SIG-M5 (cell line): ENCODE results near the gene ZDHHC14.

ENCODE experiments used
- DNase-seq: peaks from one replicate; lab custom pipeline; 2025; lab: John Stamatoyannopoulos, UW

Gene ZDHHC14

GRCh38 chr6:157627195-157627966, 246.4 kb downstream of the ZDHHC14 start:
- DNase-seq = no peak

DNA sequence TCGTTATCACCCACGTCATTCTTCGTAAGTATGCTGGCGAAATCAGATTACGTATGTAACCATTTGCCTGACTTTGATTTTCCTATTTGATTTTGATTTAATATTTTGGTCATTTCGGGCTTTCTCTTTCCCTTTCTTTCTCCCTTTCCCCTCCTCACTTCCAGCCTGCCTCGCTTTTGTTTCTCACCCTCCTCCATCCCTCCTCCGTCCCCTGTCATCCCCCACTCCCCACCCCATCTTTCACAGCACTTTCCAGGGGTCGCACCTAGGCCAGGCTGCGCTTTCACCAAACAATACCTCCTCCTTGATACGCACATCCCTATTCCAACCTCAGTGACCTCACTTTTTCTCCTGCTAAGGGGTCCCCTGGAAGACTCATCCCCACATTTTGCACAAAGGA, 247.5 kb downstream of the ZDHHC14 start:
- no peak for DNase-seq

DNA sequence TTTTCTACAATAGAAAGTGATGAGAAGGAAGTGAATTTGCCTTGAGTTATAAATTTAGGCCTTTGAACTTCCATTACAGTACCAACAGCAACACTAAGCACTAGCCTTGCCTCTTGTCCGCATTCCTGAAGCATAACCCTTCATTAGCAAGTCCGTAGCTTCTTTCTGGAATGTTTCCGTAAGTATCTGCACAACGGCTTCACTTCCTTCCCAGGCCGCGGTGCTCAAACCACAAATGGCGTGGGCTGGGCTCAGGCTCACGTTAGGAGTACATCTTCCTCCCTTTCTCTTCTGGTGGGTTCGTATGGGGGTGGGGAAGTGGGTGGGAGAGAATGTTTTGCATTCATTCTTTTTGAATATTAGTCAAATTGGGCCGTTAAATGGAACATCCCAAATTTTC, 248.2 kb downstream of the ZDHHC14 start:
- no peak for DNase-seq

- no peak for DNase-seq
These were observed 249.6 kb downstream of the ZDHHC14 start for GRCh38 chr6:157630463-157631080.

DNA sequence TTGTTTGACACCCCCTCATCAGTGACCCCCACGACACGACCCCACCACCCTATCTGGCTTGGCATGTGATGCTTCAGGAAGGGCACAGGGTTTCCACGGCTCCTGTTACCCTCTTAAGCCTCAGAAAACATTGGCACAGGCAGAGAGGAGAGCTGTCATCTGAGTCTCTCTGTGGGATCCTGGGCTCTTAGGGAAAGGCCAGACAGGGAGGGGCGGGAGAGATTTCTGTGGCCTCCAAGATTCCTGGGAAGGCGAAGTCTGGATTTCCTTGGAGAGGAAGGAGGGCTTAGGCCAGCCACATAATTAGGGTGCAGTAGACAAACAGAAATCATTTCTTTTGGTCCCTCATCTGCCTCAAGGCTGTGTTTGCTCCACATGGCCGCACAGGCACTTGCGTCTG, 250.4 kb downstream of the ZDHHC14 start:
- DNase-seq = no peak

- no peak for DNase-seq
These were observed 251.0 kb downstream of the ZDHHC14 start for GRCh38 chr6:157631838-157632614.

DNA sequence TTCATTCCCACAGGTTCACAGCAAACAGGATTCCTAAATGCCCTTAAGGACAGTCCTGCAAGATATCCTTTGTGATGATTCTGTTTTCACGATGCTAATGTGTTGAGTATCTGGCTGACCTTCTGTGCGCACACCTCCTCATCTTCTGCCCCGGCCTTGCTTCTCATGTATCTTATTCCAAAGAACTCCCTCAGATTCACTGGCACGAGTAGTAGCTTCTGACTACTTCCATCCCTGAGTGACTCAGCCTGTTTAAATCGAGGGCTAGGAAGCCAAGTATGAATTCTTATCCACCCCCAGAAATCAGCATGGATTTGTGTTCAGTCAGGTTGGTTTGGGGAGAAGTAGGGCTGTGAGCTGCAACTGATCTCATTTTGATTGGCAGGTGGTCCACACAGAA, 251.8 kb downstream of the ZDHHC14 start:
- DNase-seq = no peak

- DNase-seq = no peak
These were observed 253.6 kb downstream of the ZDHHC14 start for GRCh38 chr6:157634546-157634945.

DNA sequence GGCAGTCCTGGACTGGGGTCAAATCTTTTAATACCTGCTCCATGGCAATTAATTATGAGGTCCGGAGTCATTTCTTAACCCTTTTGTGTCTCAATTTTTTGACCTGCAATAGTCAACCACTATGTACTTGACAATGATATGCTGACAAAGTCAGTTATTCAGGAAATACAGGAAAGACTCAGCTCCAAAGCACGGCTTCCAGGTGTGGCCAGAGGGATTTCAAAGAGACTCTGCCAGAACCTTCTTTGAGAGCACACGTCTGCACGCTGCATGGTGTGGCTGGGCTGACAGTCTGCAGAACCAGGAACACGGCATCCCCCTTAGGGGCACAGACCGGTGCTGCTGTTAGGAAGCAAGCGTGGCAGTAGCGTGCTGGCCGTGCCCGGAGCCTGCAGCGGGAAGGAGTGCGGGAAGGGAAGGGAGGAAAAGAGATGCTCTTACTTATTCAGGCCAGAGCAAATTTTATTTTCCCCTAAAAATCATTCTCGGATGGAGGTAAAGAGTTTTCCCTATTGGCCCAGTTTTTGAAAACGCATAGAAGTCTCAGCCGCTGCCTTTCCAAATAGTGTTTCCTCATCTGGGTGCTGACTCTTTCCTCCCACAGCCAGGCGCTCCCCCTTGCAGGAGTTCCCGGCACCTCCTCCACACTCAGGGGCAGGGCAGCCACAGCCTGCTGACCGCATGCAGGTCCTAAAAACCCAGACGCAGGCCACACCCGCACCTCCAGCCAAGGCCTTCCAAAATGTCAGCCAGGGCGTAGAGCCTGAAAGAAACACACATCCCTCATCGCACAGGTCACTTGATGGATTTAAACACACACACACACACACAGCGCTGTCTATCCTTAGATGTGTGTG, 254.6 kb downstream of the ZDHHC14 start:
- DNase-seq = no peak

- no peak for DNase-seq
These were observed 256.5 kb downstream of the ZDHHC14 start for GRCh38 chr6:157637516-157637915.

GRCh38 chr6:157637941-157638662, 257.1 kb downstream of the ZDHHC14 start:
- DNase-seq = no peak

- DNase-seq = no peak
These were observed 257.8 kb downstream of the ZDHHC14 start for GRCh38 chr6:157638779-157639178.

DNA sequence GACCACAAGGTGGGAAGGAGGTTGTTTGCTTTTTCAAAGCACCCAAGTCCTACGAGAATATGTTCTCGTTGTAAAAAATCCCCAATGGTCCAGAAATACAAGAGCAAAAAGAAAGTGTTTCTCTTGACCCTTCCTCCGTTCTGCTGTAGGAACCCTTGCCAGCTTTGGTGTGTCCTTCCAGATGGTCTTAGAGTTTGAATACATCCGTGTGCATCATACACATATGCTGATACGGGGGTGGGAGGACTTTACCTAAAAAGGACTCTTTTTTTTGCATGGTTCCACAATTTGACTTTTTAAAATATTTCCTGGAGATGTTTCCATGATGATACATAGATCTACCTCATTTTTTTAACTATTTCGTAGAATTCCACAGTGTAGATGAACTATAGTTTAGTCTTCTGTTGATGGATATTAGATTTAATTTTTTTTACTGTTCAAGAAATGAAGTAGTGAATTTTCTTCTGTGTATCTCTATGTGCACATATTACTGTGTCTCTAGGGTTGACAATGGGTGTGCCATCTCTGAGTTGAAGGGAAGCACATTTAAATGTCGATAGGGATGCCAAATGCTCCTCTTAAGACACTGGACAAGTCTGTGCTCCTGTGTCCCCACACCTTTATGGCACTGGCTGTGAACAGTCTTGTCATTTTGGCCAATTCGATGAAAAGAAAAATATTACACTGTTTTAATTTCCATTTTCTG, 259.9 kb downstream of the ZDHHC14 start:
- DNase-seq = no peak

DNA sequence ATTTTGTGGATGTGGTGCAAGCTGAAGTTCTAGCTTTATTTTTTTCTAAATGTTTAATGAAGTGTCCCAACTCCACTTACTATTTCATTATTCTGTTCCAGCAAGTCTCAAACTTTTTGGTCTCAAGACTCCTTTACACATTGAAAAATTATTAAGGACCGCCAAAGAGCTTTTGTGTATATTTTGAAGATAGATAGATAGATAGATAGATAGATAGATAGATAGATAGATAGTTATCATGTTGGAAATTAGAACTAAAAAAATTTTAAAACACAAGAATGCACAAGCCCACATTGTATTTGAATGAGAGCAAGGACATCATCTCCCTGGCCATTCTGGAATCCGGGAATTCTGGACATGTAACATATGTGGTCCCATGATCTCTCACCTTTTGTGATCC, 260.8 kb downstream of the ZDHHC14 start:
- no peak for DNase-seq

- no peak for DNase-seq
These were observed 261.7 kb downstream of the ZDHHC14 start for GRCh38 chr6:157642736-157643135.

- no peak for DNase-seq
These were observed 263.2 kb downstream of the ZDHHC14 start for GRCh38 chr6:157644043-157644810.

- DNase-seq = no peak
These were observed 264.3 kb downstream of the ZDHHC14 start for GRCh38 chr6:157645201-157645795.

GRCh38 chr6:157646012-157646411, 265.0 kb downstream of the ZDHHC14 start:
- no peak for DNase-seq

GRCh38 chr6:157647261-157647915, 266.4 kb downstream of the ZDHHC14 start:
- no peak for DNase-seq
